Fibroblast of skin of left quadriceps (primary cell): ENCODE data around the gene LMX1A.
A peak's percentile ranks its signal among the peaks of the same experiment; 100 is the strongest.

Experiments
- DNase-seq, 2 experiments: peaks; one replicate each; pipeline ENCODE4 v3.0.0-alpha.2; 2013; ENCODE audit warnings: low read depth in 2 of 2

LMX1A gene

DNA sequence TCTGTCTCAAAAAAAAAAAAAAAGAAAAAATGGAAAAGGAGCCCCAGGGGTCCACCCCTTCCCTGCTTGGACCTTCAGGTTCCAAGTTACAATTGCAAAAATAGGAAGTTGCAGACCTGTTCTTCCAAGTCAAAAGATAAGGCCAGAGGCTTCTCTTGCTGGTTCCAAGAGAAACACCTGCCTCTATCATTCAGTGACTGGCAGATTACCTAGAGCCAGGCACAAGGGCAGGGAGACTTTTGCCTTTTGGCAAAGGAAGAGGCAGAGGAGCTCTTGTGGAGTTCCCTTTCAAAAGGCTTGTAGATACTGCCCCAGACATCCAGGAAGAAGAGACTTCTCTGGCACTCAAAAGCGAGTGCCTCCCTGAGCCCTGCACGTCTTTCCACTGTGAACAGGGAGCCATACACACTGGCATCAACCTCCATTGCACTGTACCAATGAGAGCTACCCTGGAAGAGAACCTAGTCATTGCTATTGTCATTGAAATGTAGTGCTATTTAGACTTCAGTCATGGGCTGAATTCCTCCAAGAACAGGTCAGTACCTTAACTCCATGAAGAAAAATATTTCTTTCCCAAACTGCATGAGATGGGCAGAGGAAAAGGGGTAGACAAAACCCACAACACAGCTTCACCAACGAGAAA is 91.2 kb downstream of the LMX1A start:
- no peak for DNase-seq

DNA sequence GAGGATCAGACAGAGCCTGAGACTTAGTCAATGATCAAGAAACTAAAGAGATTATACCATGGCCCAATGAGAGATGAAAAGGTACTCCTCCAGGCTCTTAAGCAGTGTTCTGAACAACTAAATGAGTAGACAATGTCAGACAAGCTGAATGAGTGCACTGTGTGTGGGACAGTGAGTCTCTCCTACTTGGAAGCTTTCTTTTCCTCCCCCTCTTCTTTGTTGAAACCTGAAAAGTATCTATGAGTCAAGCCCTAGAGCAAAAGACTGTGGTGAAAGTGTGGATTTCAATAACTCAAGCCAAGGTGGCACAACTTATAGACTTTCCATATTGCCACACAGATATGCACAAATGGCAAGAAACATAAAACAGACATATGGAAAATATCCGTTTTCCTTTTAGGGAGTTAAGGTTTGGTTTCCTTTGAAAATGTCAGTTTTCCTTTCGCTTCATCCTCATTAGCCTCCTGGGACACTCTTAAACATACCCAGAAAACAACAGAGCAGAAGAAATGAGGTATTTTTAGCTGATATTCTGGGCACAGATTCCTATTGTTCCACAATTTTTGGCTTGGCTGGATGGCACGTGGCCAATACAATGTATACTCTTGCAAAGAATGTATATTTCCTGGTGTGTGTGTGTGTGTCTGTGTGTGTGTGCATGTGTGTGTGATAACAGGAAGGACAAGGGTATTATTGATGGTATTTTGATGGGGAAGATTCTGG is 96.6 kb downstream of the LMX1A start:
- no peak for DNase-seq

DNA sequence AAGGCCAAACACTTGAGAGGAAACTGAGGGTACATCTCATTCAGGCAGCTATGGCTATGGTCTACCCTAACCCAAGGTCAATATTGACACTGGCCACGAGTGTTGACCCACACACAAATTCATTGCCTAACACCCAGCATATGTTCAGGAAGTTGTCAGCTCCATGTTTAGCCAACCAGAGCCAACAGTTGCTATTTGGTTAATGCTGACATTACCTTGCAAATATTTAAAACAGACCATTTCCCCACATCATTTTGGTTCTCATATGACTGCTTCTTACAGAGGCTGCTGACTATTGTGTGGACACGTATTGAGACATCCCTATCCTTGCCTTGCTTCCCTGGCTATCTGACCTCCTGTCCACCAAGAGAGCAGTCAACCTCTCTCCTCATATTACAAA is 97.3 kb downstream of the LMX1A start:
- DNase-seq: no peak

DNA sequence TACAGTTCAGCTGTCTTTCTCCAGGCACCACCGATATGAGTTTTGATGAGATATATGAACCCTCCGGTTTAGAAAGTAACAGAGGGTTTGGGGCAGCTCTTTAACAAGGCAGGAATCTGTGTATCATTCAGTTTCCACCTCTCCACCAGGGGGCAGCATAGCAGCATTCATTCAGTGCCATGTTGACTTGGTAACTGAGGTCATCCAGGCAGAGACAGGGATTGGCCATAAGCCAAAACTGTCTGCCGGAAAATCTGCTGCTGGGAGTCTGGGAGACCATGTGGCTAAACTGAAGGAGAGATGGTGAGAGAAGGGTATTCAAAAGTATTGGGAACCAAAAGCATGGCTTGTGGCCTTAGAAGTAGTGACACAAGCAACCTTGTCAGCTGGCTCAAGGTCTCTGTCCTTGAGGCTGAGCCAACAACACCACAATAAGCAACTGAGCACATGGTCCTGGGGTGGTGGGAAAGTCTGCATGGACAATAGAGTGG is 98.5 kb downstream of the LMX1A start:
- peak; percentile 24 to 25 for DNase-seq

DNA sequence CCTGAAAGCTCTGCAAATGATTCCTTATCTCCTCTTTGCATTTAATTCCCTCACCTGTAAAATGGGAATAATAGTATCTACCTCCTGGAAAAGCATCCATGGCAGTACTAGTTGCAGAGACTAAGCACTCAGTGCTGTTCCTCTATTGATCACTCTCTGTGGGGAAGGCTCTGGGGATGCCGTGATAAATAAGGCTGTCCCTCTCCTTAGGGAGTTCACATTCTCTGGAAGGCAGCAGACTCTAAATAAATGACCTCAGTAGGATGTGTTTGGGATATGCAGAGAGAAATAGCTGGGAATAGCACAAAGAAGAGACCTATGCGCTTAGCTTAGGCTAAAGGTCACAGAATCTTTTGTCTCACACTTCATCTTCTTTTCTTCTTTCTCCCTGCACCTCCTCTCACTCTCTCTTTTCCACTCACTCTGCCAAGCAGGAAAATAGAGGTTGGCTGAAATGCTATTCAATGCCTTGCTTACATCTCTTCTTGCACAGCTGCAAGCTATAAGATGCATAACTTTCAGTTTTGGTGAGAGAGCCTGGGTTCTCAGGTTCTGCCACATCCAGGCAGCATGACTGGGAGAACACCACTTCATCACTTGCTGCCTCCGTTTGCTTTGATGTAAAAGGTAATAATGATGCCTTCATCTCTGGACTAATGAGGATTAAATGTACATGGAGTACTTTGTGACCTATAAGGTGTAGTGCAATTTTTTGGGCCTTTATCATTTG is 101.5 kb downstream of the LMX1A start:
- no peak for DNase-seq

DNA sequence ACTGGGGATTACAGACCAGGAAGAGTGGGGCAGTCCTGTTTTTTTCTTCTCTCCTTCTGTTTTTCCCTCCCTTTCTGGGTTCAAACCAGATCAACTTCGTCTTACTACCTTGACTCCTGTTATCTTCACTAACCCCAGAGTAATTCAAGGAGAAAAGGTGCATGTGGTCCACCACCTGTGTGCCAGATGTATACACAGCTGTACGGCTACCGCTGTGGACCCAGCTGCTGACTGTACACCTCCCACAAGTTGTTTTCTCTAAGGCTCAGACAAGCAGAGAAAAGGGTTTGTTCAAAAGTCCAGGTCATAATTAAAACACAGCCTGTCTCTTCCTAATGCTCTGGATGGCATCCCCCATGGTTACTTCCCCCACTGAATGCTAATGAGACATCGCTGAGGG is 102.1 kb downstream of the LMX1A start:
- no peak for DNase-seq

DNA sequence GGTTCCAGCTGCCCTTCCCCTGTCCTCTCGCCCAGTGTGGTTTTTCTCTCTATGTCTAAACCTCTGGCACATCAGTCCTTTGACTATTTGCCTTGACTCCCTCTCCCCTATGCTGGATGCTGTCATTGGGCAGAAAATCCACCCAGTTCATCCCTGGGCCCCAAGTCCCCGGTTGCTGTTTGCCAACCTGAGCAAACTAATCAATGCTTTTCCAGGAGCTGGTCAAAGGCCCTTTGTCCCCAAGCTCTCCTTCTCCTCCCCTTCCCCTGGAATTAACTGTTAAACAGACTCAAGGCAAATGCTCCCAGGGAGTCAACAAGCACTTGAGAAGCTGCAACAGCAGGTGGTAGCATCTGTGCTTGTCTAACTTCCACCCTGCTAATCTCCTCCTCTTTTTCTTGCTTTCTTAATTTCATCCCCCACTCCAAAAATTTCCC is 102.7 kb downstream of the LMX1A start:
- DNase-seq: no peak

DNA sequence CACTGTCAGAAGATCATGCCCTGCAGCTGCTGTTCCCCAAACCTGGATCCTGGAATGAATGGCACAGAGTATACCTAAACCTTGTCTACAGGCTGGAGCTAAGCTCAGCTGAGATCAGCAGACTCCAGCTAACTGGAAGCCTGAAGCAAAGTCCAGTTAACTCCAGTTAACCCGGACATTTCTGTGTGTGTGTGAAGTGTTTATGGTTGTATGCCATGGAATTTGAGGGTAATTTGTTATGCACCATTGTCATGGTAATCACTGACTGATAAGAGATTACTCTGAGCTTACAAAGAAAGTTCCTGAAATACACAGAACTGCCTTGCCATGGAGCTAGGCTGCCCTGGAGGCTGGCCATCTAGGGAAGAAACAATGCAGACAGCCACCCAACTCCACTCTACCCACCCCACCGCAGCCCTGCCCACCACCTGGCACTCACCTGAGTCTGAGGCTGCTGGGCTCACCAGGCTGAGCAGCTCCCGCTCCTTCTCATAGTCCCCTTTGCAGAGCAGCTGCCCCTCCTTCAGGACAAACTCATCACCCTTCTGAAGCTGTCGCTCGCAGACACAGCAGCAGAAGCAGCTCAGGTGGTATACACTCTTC is 107.4 kb downstream of the LMX1A start:
- no peak for DNase-seq

DNA sequence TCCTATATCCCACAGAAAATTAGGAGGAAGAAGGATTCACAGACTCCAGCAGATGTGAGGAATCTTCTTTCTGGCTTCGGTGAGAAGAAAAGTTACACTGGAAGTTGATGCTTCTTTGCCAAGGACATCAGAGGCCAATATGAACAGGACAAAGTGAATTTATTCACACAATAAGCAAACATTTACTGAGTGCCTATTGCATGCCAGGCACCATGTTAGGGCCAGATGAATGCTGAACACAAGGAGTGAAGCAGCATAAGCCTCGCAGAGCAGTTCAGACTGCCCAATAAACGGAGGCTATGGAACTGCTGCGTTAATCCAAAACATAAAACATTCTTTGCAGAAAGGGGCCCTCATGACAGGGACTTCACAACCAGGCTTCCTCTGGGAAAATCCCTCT is 114.6 kb downstream of the LMX1A start:
- DNase-seq: no peak

DNA sequence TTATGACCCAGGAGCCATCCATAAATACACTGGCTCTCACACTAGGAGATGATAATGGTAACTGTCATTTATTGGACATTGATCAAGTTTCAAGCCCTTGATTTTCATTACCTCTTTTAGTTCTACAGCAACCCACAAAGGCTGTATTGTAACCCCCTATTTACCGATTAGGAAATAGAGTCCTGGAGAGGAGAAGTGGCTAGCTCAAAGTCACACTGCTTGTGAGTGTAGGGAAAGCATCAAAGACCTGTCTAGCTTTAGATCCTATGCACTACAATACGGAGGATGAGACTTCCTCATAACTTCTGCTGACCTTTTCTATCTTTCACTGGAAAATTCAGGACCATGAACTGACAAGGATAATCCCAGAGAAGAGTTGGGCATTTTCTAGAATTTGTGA is 115.2 kb downstream of the LMX1A start:
- no peak for DNase-seq

DNA sequence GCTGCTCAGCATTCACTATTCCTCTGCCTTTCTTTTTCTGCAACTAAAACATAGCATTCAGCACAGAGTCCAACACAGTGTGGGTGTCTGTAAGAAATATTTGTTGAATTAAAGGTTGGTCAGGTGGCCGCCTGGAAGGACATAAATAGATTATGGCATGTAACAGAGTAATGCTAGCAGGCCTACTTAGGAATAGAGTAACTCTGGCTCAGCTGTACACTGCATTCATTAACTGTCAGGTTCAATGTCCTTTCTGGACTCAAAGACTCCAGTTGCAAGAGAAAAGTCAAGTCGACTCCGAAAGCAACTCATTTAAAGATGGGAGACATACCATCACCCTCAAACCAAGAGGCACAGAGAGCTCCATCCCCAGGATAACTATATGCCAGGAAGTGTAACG is 116.0 kb downstream of the LMX1A start:
- no peak for DNase-seq

DNA sequence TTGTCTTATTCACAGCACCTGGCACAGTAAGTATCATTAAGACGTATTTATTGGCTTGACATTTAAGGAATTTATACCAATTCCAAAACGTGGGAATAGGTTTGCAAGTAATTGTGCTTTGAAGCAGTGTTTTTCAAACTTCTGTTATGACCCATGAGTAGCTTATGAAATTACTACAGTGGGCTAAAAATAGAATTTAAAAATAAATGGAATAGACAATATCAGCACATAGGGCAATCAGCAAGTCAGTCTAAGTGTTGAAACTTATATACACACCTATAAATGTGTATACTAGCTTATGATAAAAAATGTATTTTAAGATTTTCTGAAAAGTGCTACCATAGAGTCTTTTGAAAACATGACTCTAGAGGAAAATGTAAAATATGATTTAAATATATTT is 116.6 kb downstream of the LMX1A start:
- no peak for DNase-seq

DNA sequence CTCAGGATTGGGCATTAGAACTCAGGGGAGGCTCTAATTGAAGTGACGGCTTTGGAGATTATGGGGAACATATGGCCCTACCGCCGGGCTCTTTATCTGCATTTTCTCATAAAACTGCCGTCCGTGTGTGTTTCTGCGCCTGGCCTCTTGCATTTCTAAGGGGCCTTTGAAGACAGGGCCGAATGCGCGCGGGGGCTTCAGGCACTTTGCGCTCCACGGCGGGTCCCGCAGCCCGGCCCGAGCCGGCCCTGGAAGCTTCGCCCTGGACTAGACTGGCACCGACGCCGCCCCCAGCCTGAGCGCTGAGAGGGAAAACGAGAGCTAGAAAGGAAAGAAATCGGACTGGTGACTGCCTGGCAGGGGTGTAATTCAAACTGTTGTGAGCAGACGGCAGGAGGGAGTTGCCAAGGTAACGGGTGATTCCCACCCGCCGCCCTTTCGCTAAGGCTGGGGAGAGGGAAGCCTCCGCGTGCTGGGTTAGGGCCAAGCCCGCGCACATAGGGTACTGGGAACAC is 120.7 kb downstream of the LMX1A start:
- DNase-seq: no peak

DNA sequence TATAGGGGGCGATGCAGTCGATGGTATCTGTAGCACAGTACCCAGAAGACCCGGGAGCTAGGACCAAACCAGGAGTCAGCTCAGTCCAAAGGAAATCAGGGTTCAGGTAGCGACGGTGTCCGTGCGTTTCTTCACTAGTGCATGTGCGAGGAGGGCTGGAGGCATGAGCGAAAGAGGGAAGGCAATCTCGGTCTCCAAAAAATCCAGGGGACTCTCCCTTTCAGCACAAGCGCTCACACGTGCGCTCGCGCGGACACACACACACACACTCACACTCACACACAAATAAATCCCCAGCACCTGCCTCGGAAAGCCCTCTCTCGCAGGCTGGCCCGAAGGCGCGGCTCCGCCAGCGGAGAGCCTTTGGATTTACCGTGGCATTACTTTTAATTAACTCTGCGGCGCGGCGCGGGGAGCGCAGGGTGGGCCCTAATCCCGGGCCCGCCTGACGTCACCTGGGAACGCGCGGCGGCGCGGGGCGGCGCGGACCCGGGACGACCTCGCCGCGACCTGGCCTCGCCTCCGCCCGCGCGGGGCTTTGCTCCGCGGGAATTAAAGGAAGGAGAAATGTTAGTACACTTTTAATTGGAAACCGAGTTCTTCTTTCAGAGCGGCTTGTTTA is 121.2 kb downstream of the LMX1A start:
- DNase-seq: no peak

DNA sequence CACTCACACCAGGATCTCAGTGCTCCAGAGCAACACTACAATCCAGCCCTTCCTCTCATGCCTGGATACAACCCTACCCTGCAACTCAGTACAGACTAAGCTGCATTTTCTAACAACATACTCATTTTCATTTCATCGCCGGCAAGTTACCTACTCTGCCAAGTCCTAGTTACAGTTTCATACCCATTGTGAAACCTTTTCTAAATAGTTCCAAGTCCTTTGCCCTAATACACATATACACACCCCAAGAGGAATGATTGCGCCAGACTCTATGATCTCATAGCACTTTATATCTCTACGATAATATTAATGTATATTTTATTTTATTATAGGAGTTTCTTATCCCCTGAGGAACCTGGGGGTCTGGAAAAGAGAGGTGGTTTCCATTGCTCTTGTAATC is 122.4 kb downstream of the LMX1A start:
- DNase-seq: no peak

DNA sequence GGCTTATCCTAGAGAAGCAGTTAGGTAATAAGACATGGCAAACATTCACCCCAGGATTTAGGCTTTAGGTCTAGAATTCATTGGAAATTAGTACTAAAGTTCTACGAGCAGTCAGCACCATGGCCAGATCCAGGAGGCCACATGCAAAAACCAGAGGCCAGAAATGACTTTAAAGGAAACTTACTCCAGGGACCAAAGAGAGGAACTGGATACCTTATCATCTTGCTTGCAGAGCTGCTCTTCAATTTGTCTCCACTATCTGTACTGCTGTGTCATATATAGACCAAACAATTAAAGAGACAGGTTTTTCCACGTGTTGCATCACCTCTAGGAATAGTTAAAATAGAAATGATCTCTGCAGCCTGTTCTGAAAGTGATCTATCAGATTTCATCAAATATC is 127.8 kb downstream of the LMX1A start:
- DNase-seq: no peak

DNA sequence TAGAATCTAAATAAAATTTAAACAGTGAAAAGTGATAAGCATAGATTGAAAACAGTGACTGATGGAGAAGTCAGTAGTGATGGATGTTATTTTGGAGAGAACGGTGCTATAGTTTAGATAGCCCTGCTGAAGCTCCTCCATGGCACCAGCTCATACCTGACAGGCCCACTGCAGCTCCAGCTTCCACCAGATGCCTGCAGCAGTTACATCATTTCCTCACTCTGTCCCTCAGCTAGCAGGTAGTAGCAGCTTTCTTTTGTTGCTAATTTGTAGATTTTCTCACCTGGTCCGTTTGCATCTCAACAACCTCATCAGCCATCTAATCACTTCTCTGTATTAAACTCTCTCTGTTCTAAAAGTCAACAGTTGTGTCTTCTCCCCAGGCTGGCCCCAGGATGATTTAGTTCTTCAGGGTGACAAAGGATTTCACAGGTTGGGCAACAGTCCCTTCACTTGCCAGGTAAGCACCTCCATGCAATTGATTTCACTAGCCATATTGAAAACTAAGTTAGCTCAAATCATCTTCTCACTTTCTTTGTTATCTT is 128.3 kb downstream of the LMX1A start:
- no peak for DNase-seq

DNA sequence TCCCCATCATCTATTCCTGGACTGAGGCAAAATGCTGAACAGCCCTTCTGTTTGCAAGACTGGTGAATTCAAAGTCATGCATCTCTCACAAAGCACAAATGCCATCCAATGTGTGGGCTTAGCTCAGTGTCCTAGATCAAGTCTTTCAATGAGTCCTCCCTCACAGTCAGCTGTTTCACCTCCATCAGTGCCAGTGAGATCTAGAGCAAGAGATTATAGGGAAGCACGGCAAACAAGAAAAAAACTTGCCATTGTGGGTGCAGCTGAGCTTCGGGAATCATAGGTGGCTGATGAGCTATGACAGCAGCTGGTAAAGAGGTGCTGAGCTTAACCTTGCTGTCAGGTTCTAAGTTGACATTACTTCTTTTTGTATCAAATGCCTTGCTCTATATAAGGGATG is 130.2 kb downstream of the LMX1A start:
- DNase-seq: no peak

DNA sequence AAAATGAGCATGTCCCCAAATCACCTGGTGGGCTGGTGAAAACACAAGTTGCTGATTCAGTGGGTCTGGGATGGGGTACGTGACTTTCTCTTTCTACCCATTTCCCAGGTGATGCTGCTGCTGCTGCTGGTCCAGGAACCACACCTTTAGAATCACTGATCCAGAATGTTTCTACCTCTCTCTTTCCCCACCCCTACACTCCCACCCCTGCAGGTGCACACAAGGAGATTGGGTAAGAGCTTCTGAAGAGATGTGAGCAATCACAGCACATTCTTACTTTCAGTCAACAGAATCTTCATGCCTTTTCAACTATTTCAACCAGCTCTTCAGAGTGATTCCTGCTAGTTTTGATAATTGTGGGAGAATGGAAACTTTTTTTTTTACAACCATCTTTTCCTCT is 130.9 kb downstream of the LMX1A start:
- no peak for DNase-seq

DNA sequence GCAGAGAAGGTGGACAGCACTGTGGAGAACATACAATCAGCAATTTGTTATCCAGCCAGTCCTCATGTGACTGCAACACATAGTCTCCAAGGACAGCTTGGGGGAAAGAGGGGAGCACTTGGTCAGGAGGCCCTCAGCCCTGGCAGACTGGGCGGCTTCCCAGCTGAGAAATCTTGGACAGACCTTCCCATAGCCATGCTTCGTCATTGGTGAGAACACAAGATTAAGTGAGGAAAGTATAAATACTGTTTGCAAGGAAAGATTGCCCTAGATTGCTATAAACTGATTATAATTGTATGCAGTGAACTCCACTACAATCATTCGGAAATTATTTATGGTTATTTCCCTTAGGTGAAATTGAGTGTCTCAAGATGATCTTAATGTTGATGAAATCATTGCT is 131.5 kb downstream of the LMX1A start:
- DNase-seq: no peak

DNA sequence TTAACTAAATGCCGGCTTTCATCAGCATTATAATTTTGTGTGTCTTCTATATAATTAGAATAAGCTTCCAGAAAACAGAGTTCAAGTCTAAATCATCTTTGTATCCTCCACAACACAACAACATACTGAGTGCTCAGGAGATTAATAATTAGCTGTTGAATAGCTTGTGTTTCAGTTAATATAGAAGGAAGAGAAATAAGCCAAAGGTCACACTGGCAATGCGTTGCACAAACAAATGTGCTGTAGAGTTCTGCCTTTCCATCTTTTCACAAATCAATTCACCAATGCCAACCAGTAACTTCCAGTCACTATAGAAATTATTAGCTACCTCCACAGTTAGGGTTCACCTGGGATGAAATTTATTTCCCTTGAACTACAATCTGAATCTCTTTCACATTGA is 132.0 kb downstream of the LMX1A start:
- DNase-seq: no peak

DNA sequence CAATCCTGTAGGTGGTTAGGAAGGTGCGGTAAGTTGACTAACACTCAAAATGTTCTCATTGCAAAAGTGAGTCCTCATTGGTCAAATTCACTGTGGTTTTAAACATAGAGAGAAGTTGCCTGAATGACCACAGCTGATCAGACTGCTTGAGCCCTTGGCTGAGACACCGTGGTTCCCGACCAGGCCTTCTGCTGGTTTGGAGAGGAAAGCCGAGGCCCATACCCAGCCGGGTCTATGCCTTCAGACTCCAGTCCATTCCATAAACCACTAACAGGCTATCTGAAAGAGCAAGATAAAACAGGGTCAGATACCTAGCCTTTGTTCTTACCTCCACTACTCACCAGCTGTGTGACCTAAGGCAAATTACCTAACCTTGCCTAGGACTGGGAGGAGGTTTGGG is 133.9 kb downstream of the LMX1A start:
- no peak for DNase-seq
